Loucy (cell line): ENCODE results near the gene FRAS1.

Experiments used
- EZH2phosphoT487 ChIP-seq: fragments of 200-600 bp; IDR thresholded peaks from 2 replicates; pipeline ENCODE4 v1.6.1; 2018; ENCODE audit warnings: antibody characterized with exemption, mild to moderate bottlenecking, moderate library complexity, borderline replicate concordance
- TF ChIP-seq, protein P1 (sequence below): fragments of 200-600 bp; sonication (generic); conservative IDR thresholded peaks from 2 replicates; pipeline ENCODE4 v1.5.1; 2014; ENCODE audit warnings: mild to moderate bottlenecking, antibody characterized with exemption, low read length

DNA sequence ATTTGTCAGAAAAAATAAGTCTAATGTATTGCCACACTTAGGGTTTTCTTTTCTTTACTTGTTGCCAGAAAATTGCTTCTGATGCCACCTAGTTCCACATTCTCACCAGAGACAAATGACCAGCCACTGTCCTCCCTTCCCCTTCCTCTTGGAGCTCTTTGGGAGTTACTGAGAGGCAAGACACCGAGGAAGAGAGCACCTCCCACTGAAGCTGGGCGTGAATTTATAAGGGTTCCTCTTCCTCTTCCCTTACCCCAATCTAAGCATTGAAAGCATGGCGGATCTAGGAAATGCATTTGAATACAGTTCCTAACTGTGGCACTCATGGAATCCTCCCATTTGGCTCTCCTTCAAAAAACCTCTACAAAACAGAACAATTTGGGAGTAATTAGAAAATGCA lies 524.5 kb downstream of the FRAS1 start:
- TF ChIP-seq, protein P1, sequence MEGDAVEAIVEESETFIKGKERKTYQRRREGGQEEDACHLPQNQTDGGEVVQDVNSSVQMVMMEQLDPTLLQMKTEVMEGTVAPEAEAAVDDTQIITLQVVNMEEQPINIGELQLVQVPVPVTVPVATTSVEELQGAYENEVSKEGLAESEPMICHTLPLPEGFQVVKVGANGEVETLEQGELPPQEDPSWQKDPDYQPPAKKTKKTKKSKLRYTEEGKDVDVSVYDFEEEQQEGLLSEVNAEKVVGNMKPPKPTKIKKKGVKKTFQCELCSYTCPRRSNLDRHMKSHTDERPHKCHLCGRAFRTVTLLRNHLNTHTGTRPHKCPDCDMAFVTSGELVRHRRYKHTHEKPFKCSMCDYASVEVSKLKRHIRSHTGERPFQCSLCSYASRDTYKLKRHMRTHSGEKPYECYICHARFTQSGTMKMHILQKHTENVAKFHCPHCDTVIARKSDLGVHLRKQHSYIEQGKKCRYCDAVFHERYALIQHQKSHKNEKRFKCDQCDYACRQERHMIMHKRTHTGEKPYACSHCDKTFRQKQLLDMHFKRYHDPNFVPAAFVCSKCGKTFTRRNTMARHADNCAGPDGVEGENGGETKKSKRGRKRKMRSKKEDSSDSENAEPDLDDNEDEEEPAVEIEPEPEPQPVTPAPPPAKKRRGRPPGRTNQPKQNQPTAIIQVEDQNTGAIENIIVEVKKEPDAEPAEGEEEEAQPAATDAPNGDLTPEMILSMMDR, result no peak
- TF ChIP-seq EZH2phosphoT487, result no peak
